T-helper 9 cell (primary cell): ENCODE measurements around the gene MMP14.
"Not testable (repeated sequence)": the region's sequence is repeated elsewhere in the genome, so short reads cannot be mapped to it uniquely, and the experiment has no call there.

Source experiments
- DNase-seq: peaks from one replicate; pipeline ENCODE4 v3.0.0-alpha.2; 2020
- total RNA-seq, 2 donors: gene quantifications; one replicate each; lab custom pipeline; 2026; lab: John Stamatoyannopoulos, UW

Gene MMP14
- total RNA-seq, result 0.24 to 0.63 reads per million in 2 donors

GRCh38 chr14:22836301-22837113 is at the start of gene MMP14:
Gene MMP14, plus strand, starts transcription at chr14:22836585. Its CDS starts 233 bp downstream, at chr14:22836818.
- DNase-seq, result no peak

- no peak for DNase-seq
These were observed 49.7 kb upstream of the MMP14 start for GRCh38 chr14:22786685-22787084.

GRCh38 chr14:22791301-22791700 is 45.1 kb upstream of the MMP14 start:
- DNase-seq, result no peak

- DNase-seq, result no peak
These were observed 44.2 kb upstream of the MMP14 start for GRCh38 chr14:22792158-22792557.

GRCh38 chr14:22793550-22793949 is 42.8 kb upstream of the MMP14 start:
- not testable (repeated sequence) for DNase-seq

GRCh38 chr14:22793976-22794375 is 42.4 kb upstream of the MMP14 start:
- no peak for DNase-seq

GRCh38 chr14:22794551-22794951 is 41.8 kb upstream of the MMP14 start:
- no peak for DNase-seq

GRCh38 chr14:22796087-22796707 is 40.2 kb upstream of the MMP14 start:
- no peak for DNase-seq

- no peak for DNase-seq
These were observed 39.1 kb upstream of the MMP14 start for GRCh38 chr14:22797017-22797917.

- DNase-seq, result no peak
These were observed 37.9 kb upstream of the MMP14 start for GRCh38 chr14:22798528-22798927.

- DNase-seq, result no peak
These were observed 36.0 kb upstream of the MMP14 start for GRCh38 chr14:22800346-22800745.

GRCh38 chr14:22801716-22802115 is 34.7 kb upstream of the MMP14 start:
- DNase-seq, result no peak

GRCh38 chr14:22802860-22803686 is 33.3 kb upstream of the MMP14 start:
- DNase-seq, result no peak

GRCh38 chr14:22803687-22803974 is 32.8 kb upstream of the MMP14 start:
- DNase-seq, result no peak

- not testable (repeated sequence) for DNase-seq
These were observed 31.1 kb upstream of the MMP14 start for GRCh38 chr14:22805235-22805634.

- no peak for DNase-seq
These were observed 28.8 kb upstream of the MMP14 start for GRCh38 chr14:22807432-22808087.

- DNase-seq, result no peak
These were observed 27.8 kb upstream of the MMP14 start for GRCh38 chr14:22808388-22809209.

GRCh38 chr14:22811722-22812121 is 24.7 kb upstream of the MMP14 start:
- DNase-seq, result no peak

GRCh38 chr14:22812744-22813143 is 23.6 kb upstream of the MMP14 start:
- no peak for DNase-seq

GRCh38 chr14:22813145-22813544 is 23.2 kb upstream of the MMP14 start:
- DNase-seq, result no peak

- DNase-seq, result no peak
These were observed 22.0 kb upstream of the MMP14 start for GRCh38 chr14:22814373-22814772.
